GM18870 (cell line): ENCODE measurements around the gene TCF19.
"Not testable (repeated sequence)": the region's sequence is repeated elsewhere in the genome, so short reads cannot be mapped to it uniquely, and the experiment has no call there.

Experiments used
- ATAC-seq: cut with Tn5 transposase; IDR thresholded peaks from one replicate; pipeline ENCODE4 v1.9.1; 2021; ENCODE audit warnings: moderate library complexity; ENCODE audit not compliant: unreplicated experiment

TCF19 gene

GRCh38 chr6:31158863-31159855, 770 bp downstream of the TCF19 start:
- ATAC-seq = no peak

GRCh38 chr6:31161216-31162126, 3.1 kb downstream of the TCF19 start:
- ATAC-seq = no peak

GRCh38 chr6:31162463-31163165, 4.2 kb downstream of the TCF19 start:
- no peak for ATAC-seq

- ATAC-seq = no peak
Measured at GRCh38 chr6:31163922-31164321, 5.5 kb downstream of the TCF19 start.

- not testable (repeated sequence) for ATAC-seq
Measured at GRCh38 chr6:31164475-31165063, 6.2 kb downstream of the TCF19 start.

GRCh38 chr6:31165064-31165832, 6.9 kb downstream of the TCF19 start:
- not testable (repeated sequence) for ATAC-seq

GRCh38 chr6:31165986-31166385, 7.6 kb downstream of the TCF19 start:
- ATAC-seq = no peak

GRCh38 chr6:31168606-31169005, 10.2 kb downstream of the TCF19 start:
- no peak for ATAC-seq

- ATAC-seq = no peak
Measured at GRCh38 chr6:31169123-31169857, 10.9 kb downstream of the TCF19 start.

GRCh38 chr6:31169858-31170599, 11.6 kb downstream of the TCF19 start:
- not testable (repeated sequence) for ATAC-seq

GRCh38 chr6:31170600-31170881, 12.2 kb downstream of the TCF19 start, which contains the start of gene POU5F1:
Gene POU5F1 (minus strand): TSS chr6:31170682. CDS start chr6:31170620, 62 bp downstream.
- ATAC-seq = no peak

GRCh38 chr6:31170987-31171671, 12.7 kb downstream of the TCF19 start:
- ATAC-seq = no peak

GRCh38 chr6:31171931-31172905, 13.8 kb downstream of the TCF19 start:
- no peak for ATAC-seq

- no peak for ATAC-seq
Measured at GRCh38 chr6:31172973-31173384, 14.6 kb downstream of the TCF19 start.

- no peak for ATAC-seq
Measured at GRCh38 chr6:31173406-31173805, 15.0 kb downstream of the TCF19 start.

- no peak for ATAC-seq
Measured at GRCh38 chr6:31174378-31174777, 16.0 kb downstream of the TCF19 start.

- no peak for ATAC-seq
Measured at GRCh38 chr6:31175971-31176370, 17.6 kb downstream of the TCF19 start.
